ENCODE results near the gene GTF2H4.

DNA sequence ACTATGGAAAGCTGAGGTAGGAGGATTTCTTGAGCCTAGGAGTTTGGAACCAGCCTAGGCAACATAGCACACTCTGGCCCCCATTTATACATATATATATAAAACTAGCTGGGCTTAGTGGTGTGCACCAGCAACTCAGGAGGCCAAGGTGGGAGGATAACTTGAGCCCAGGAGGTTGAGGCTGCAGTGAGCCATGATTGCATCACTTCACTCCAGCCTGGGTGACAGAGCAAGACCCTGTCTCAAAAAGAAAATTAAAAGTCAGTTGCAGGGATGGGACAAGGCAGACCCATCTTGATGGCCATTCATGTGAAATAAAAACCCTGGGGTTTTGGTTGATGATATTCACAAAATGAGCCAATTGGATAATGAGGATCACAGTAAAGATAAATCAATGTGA is 6.6 kb upstream of the GTF2H4 start:
- TF ChIP-seq POLR2AphosphoS5 (IDR thresholded peaks at IDR 0.05; ENCODE audit: borderline replicate concordance, low read depth, low read length) = no peak
- TF ChIP-seq EZH2 (IDR thresholded peaks at IDR 0.05) = no peak
- TF ChIP-seq FOXP2 (optimal IDR thresholded peaks at IDR 0.05; ENCODE audit: control extremely low read depth, extremely low read length, insufficient read depth) = no peak
